A673 (cell line): Measurements from ENCODE around the gene KRT38. TPM values are rescaled to one million over a fixed set of nuclear protein-coding genes. Genes with fewer than 3 reads are reported as not detected.

Source experiments
- BruUV-seq: library from RNA; stranded (reverse); fragments of 400-500 nt; replicated peaks from 2 replicates; lab custom pipeline; 2021; lab: Mats Ljungman, UMichigan
- CTCF ChIA-PET: fragments of 300-600 bp; sonication (Branson Sonifier 250); formaldehyde crosslinking; loops from one replicate; lab custom pipeline; 2022; ENCODE audit warnings: antibody characterized with exemption; lab: Charles Lee
- POLR2A ChIA-PET: fragments of 300-600 bp; sonication (Branson Sonifier 250); formaldehyde crosslinking; loops from one replicate; lab custom pipeline; 2022; ENCODE audit warnings: antibody characterized with exemption; ENCODE audit not compliant: low non-redundant PET; lab: Charles Lee
- DNase-seq: peaks from one replicate; pipeline ENCODE4 v3.0.0-alpha.2; 2015; ENCODE audit warnings: low spot score
- H3K27ac ChIP-seq: fragments of 200-600 bp; sonication (generic); 2 replicates; pipeline ENCODE4 v1.5.1; 2016; ENCODE audit warnings: mixed run types, low read depth, mild to moderate bottlenecking, mixed read lengths, antibody characterized with exemption, low read length; ENCODE audit not compliant: poor library complexity, severe bottlenecking
- H3K27me3 ChIP-seq: fragments of 200-600 bp; sonication (generic); replicated peaks from 2 replicates; pipeline ENCODE4 v1.6.1; 2017; ENCODE audit warnings: mixed run types, low read depth, mild to moderate bottlenecking, mixed read lengths, antibody characterized with exemption, low read length; ENCODE audit not compliant: insufficient read depth, poor library complexity
- H3K36me3 ChIP-seq: fragments of 200-600 bp; sonication (generic); 2 replicates; pipeline ENCODE4 v1.6.1; 2016; ENCODE audit warnings: mixed run types, mild to moderate bottlenecking, mixed read lengths, antibody characterized with exemption, low read length; ENCODE audit not compliant: insufficient read depth, poor library complexity, severe bottlenecking
- H3K4me1 ChIP-seq: fragments of 200-600 bp; sonication (generic); 2 replicates; pipeline ENCODE4 v1.6.1; 2017; ENCODE audit warnings: mixed run types, mild to moderate bottlenecking, mixed read lengths, antibody characterized with exemption, low read length; ENCODE audit not compliant: insufficient read depth, poor library complexity, severe bottlenecking
- H3K4me3 ChIP-seq: fragments of 200-600 bp; sonication (generic); 2 replicates; pipeline ENCODE4 v1.5.1; 2016; ENCODE audit warnings: low read depth, mixed run types, mild to moderate bottlenecking, mixed read lengths, low read length; ENCODE audit not compliant: poor library complexity, severe bottlenecking
- H3K9me3 ChIP-seq: fragments of 200-600 bp; sonication (generic); 2 replicates; pipeline ENCODE4 v1.6.1; 2016; ENCODE audit warnings: mixed run types, low read depth, mild to moderate bottlenecking, mixed read lengths, antibody characterized with exemption, low read length; ENCODE audit not compliant: poor library complexity, severe bottlenecking
- CTCF ChIP-seq: fragments of 300-800, 200-600 bp; sonication (generic); conservative IDR thresholded peaks from 2 replicates; pipeline ENCODE4 v1.5.1; 2017; ENCODE audit warnings: low read depth, mild to moderate bottlenecking, antibody characterized with exemption, low read length, moderate library complexity, mixed read lengths
- EZH2 ChIP-seq: fragments of 200-600 bp; sonication (generic); IDR thresholded peaks from 2 replicates; pipeline ENCODE4 v1.6.1; 2017; ENCODE audit warnings: borderline replicate concordance, low read depth, mild to moderate bottlenecking, mixed read lengths, antibody characterized with exemption, low read length; ENCODE audit not compliant: poor library complexity, severe bottlenecking
- intact Hi-C: fragments of 100-400 bp; cut with micrococcal nuclease; formaldehyde crosslinking; loops from one replicate; pipeline ENCODE4 v1.10.0; 2022; ENCODE audit not compliant: unreplicated experiment
- total RNA-seq: library from RNA; stranded (reverse); gene quantifications from 2 replicates; pipeline ENCODE4 v1.2.3, GENCODE V29; 2021

The KRT38 gene
- total RNA-seq, 1 experiment from 2014 or later = not detected

GRCh38 chr17:41393826-41394225 is 47.0 kb downstream of the KRT38 start:
- no peak overlapping the region for H3K4me3 ChIP-seq
- intact Hi-C loops = no loop called here
- POLR2A ChIA-PET = no interaction called here
- no peak overlapping the region for H3K27ac ChIP-seq
- H3K27me3 ChIP-seq = no peaks in the 10 kb centered on the region
- H3K9me3 ChIP-seq = no peaks in the 10 kb centered on the region
- DNase-seq = no peak
- H3K4me1 ChIP-seq = no peaks in the 10 kb centered on the region
- H3K36me3 ChIP-seq = no peaks in the 10 kb centered on the region
- no TSS peak for BruUV-seq
- no peak for TF ChIP-seq EZH2
- TF ChIP-seq CTCF = no peak
- CTCF ChIA-PET = no interaction called here

- intact Hi-C loops = no loop called here
- H3K27ac ChIP-seq = no peak overlapping the region
- no peaks in the 10 kb centered on the region for H3K27me3 ChIP-seq
- no peaks in the 10 kb centered on the region for H3K36me3 ChIP-seq
- TF ChIP-seq EZH2 (no peak), CTCF (no peak)
- H3K9me3 ChIP-seq = no peaks in the 10 kb centered on the region
- CTCF ChIA-PET = no interaction called here
- H3K4me1 ChIP-seq = no peaks in the 10 kb centered on the region
- POLR2A ChIA-PET = no interaction called here
- no peak for DNase-seq
- BruUV-seq = no TSS peak
- H3K4me3 ChIP-seq = no peak overlapping the region
Observed at GRCh38 chr17:41393294-41393693, 47.5 kb downstream of the KRT38 start.

GRCh38 chr17:41392278-41392677 is 48.5 kb downstream of the KRT38 start:
- Histone ChIP-seq H3K27ac (no peak overlapping the region), H3K36me3 (no peaks in the 10 kb centered on the region), H3K4me3 (no peak overlapping the region), H3K4me1 (no peaks in the 10 kb centered on the region), H3K9me3 (no peaks in the 10 kb centered on the region), H3K27me3 (no peaks in the 10 kb centered on the region)
- DNase-seq = no peak
- CTCF ChIA-PET = no interaction called here
- intact Hi-C loops = no loop called here
- BruUV-seq = no TSS peak
- POLR2A ChIA-PET = no interaction called here
- TF ChIP-seq CTCF = no peak
- TF ChIP-seq EZH2 = no peak
